SU-DHL-6 (cell line): ENCODE results near the gene ABCC2.

Experiments
- EZH2phosphoT487 ChIP-seq: fragments of 200-600 bp; sonication (generic), shearing (Covaris generic); conservative IDR thresholded peaks from 2 replicates; pipeline ENCODE4 v1.6.1; 2018; ENCODE audit warnings: mild to moderate bottlenecking, antibody characterized with exemption, low read length, moderate library complexity, mixed read lengths
- TF ChIP-seq, protein P1 (sequence below): fragments of 200-600 bp; sonication (generic); IDR thresholded peaks from one replicate; pipeline ENCODE4 v1.5.1; 2017; ENCODE audit warnings: antibody characterized with exemption, mild to moderate bottlenecking, low read length, moderate library complexity; ENCODE audit not compliant: insufficient read depth, poor library complexity, severe bottlenecking

DNA sequence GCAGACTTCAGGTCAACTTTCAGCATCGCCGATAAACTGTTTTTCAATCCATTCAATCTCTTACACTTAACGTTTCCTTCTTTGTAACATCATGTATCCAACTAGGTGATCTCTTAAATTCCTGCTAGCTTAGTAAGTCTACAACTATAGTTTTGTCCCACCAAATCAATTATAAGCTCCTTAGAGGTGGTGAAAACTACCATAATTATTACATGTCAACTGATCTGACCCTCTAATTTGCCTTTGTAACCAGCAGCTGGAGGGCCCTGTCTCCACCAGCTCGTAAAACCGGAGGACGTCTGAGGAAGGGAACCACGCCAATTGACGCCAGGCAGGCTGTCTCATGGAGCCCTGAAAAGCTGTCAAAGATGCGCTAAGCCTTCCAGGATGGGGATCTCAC lies 113.4 kb downstream of the ABCC2 start:
- TF ChIP-seq, protein P1, sequence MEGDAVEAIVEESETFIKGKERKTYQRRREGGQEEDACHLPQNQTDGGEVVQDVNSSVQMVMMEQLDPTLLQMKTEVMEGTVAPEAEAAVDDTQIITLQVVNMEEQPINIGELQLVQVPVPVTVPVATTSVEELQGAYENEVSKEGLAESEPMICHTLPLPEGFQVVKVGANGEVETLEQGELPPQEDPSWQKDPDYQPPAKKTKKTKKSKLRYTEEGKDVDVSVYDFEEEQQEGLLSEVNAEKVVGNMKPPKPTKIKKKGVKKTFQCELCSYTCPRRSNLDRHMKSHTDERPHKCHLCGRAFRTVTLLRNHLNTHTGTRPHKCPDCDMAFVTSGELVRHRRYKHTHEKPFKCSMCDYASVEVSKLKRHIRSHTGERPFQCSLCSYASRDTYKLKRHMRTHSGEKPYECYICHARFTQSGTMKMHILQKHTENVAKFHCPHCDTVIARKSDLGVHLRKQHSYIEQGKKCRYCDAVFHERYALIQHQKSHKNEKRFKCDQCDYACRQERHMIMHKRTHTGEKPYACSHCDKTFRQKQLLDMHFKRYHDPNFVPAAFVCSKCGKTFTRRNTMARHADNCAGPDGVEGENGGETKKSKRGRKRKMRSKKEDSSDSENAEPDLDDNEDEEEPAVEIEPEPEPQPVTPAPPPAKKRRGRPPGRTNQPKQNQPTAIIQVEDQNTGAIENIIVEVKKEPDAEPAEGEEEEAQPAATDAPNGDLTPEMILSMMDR: no peak
- no peak for TF ChIP-seq EZH2phosphoT487
